GM12801 (cell line): ENCODE results near the gene PASK.

Experiments
- TF ChIP-seq, protein P1 (sequence below): IDR thresholded peaks from one replicate; pipeline ENCODE4 v1.5.1; 2011; ENCODE audit warnings: control low read depth; ENCODE audit not compliant: insufficient read length; ENCODE audit errors: extremely low read depth

Gene PASK

DNA sequence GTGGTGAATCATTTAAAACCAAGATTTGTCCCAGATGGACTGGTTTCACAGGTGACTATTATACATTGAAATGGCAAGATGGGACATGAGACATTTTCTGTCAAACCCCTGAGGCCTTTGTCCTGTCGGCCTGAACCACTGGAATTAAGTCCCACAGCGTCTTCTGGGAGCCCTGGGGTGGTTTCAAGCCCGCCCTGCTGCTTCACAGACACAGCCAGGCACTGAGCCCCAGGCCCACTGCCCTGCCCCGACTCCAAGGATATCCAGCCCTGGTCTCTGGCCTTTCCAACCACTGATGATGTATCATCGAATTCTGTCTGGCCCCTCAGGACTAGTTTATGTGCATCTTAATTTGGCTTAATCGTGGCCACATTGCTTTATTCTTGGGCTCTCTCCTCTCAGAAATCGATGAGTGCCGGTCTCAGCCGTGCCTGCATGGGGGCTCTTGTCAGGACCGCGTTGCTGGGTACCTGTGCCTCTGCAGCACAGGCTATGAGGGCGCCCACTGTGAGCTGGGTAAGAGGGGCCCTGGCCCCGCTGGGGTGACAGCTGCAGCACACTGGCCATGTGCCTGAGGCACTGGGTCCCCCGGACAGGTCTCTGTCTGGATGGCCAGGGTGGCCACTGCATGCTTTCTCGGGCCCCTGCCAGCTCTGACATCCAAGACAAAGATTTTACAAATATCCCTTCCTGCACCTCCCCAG is 86.7 kb downstream of the PASK start:
- TF ChIP-seq, protein P1, sequence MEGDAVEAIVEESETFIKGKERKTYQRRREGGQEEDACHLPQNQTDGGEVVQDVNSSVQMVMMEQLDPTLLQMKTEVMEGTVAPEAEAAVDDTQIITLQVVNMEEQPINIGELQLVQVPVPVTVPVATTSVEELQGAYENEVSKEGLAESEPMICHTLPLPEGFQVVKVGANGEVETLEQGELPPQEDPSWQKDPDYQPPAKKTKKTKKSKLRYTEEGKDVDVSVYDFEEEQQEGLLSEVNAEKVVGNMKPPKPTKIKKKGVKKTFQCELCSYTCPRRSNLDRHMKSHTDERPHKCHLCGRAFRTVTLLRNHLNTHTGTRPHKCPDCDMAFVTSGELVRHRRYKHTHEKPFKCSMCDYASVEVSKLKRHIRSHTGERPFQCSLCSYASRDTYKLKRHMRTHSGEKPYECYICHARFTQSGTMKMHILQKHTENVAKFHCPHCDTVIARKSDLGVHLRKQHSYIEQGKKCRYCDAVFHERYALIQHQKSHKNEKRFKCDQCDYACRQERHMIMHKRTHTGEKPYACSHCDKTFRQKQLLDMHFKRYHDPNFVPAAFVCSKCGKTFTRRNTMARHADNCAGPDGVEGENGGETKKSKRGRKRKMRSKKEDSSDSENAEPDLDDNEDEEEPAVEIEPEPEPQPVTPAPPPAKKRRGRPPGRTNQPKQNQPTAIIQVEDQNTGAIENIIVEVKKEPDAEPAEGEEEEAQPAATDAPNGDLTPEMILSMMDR = no peak

DNA sequence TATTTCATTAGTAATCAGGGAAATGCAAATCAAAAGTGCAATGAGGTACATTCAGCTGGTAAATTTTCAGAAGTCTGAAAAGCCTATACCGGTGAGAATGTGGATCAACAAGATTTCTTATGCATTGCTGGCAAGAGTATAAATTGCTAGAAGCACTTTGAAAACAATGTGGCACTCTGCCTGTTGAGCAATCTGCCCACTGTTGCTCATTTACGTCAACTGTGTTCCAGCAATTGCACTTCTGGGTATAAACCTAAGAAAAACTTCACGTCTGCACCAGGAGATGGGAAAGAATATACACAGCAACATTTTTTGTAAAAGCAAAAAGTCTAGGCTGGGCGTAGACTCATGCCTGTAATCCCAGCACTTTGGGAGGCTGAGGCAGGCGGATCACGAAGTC is 88.0 kb downstream of the PASK start:
- TF ChIP-seq, protein P1 = no peak
